Heart right ventricle (tissue), 16 donors: ENCODE data around the gene AXIN1. TPM values are rescaled to one million over a fixed set of nuclear protein-coding genes. Genes with fewer than 3 reads are reported as not detected.
"Not testable (repeated sequence)": the region's sequence is repeated elsewhere in the genome, so short reads cannot be mapped to it uniquely, and the experiment has no call there.

Source experiments
- ATAC-seq, 8 donors: fragments of 200-7000 bp; cut with Tn5 transposase; one replicate each; pipeline ENCODE4 v1.9.1; 2020; ENCODE audit warnings: mild to moderate bottlenecking in 8 of 8, moderate library complexity in 8 of 8, moderate number of reproducible peaks in 1 of 8
- DNase-seq, 2 donors: peaks; one replicate each; pipeline ENCODE4 v3.0.0-alpha.2; 2020
- H3K27ac ChIP-seq, 10 donors: fragments of 200-600 bp; sonication (generic) in 2 of 10; one replicate each; pipeline versions ENCODE4 v1.5.0 to v1.8.0; 2020 to 2022; ENCODE audit warnings: mild to moderate bottlenecking in 3 of 10
- H3K27me3 ChIP-seq, 7 donors: fragments of 200-600 bp; one replicate each; pipeline ENCODE4 v1.8.0; 2021 to 2022; ENCODE audit warnings: mild to moderate bottlenecking in 2 of 7
- H3K36me3 ChIP-seq, 9 donors: fragments of 200-600 bp; sonication (generic) in 1 of 9; one replicate each; pipeline versions ENCODE4 v1.5.0 to v1.8.0; 2020 to 2022; ENCODE audit warnings: mild to moderate bottlenecking in 2 of 9
- H3K4me1 ChIP-seq, 9 donors: fragments of 200-600 bp; sonication (generic) in 1 of 9; one replicate each; pipeline versions ENCODE4 v1.5.0 to v1.8.0; 2020 to 2022; ENCODE audit warnings: mild to moderate bottlenecking in 4 of 9
- H3K4me3 ChIP-seq, 10 donors: fragments of 200-600 bp; sonication (generic) in 2 of 10; one replicate each; pipeline versions ENCODE4 v1.5.0 to v1.8.0; 2020 to 2022; ENCODE audit warnings: mild to moderate bottlenecking in 7 of 10, moderate library complexity in 2 of 10
- H3K9me3 ChIP-seq, 11 donors: fragments of 200-600 bp in 10 of 11; sonication (generic) in 2 of 11; one replicate each; pipeline versions ENCODE4 v1.5.0 to v1.8.0; 2013 to 2022; ENCODE audit warnings: mild to moderate bottlenecking in 2 of 11, control low read depth in 1 of 11, moderate library complexity in 1 of 11
- CTCF ChIP-seq, 9 donors: fragments of 200-600 bp; sonication (generic) in 2 of 9; IDR thresholded peaks; one replicate each; pipeline versions ENCODE4 v1.5.0 to v1.8.0; 2021 to 2022; ENCODE audit warnings: antibody characterized with exemption in 9 of 9, mild to moderate bottlenecking in 5 of 9, moderate library complexity in 1 of 9
- WGBS, 2 donors: extraction: QIAGEN DNeasy Blood & Tissue Kit; methylation state at CpG; one replicate each; pipeline ENCODE4 v1.1.7; 2013; ENCODE audit warnings: inconsistent platforms in 1 of 2; 5-methylcytosine and 5-hydroxymethylcytosine counted together
- intact Hi-C, 10 donors: fragments of 100-400 bp; cut with DNase I; formaldehyde crosslinking; loops; one replicate each; pipeline versions ENCODE4 v1.11.1 to v1.14.2; 2022
- polyA plus RNA-seq, 2 donors: library from polyadenylated mRNA; stranded (reverse); fragments of 200-250 nt; gene quantifications; one replicate each; pipeline ENCODE4 v1.2.3, GENCODE V29; 2013
- total RNA-seq, 10 donors: library from RNA; stranded (reverse); fragmentation: NEBNext Ultra II Directional in 3 of 10; extraction: Animal tissue kit (Norgen Biotek cat#: 25700) in 3 of 10; gene quantifications; one replicate each; pipeline versions ENCODE4 v1.2.1 to v1.2.4, GENCODE V29; 2021 to 2023
- donor health status: Arrhythmogenic right ventricular cardiomyopathy.
- donor health status: ischemic (EF 13 %, LVEDD 7.1; RV severe dilation, severe dysfunction).
- donor health status: healthy with polysubstance abuse.
- donor health status: DM: no; HTN: yes; CAD: no.
- donor health status: DM: no; HTN: no; CAD: no.
- donor health status: ischemic (EF 25% LVEDD 6.9; RV normal size, moderate dysfunction).
- donor health status: ischemic (EF 25% LVEDD 5.7; RV mildly dilated, moderate dysfunction).
- donor health status: healthy.
- donor health status: DM: yes; HTN: yes; CAD: no.
- donor health status: Ischemic cardiomyopathy.
- donor health status: ischemic (EF 35%, LVEDD 5.7; RV mildly dilated, moderate dysfunction).
- donor health status: nonischemic (EF 11% LVEDD 7.7; RV severe dilation, severe dysfunction).
- donor health status: DM: yes; HTN: yes; CAD: no.
- donor health status: PGD.
- donor health status: ischemic (EF 29% LVEDD 5.4; RV normal size, mild dysfunction).
- donor health status: nonischemic (EF 23%, LVEDD 6.1; RV moderate dilation, normal function).

AXIN1 gene
- total and polyA plus RNA-seq, 12 donors = 7.7 to 16.1 (median 9.5) TPM

- ATAC-seq = no peak
- Histone ChIP-seq H3K9me3 (no peaks in the 10 kb centered on the region), H3K36me3 (peaks cover 0 to 64% (median 0%) of the 10 kb centered on the region in 9 donors), H3K27me3 (no peaks in the 10 kb centered on the region), H3K27ac (no peak overlapping the region), H3K4me1 (peaks cover 5 to 39% (median 11%) of the 10 kb centered on the region in 9 donors), H3K4me3 (no peak overlapping the region)
- intact Hi-C loops = no loop called here
- DNase-seq = no peak
- WGBS, 2 donors = 96 to 98% methylated on average over 6 of the region's 6 CpGs
- no peak for TF ChIP-seq CTCF (IDR thresholded peaks at IDR 0.05)
These were observed 5.3 kb downstream of the AXIN1 start for GRCh38 chr16:347203-347602.

DNA sequence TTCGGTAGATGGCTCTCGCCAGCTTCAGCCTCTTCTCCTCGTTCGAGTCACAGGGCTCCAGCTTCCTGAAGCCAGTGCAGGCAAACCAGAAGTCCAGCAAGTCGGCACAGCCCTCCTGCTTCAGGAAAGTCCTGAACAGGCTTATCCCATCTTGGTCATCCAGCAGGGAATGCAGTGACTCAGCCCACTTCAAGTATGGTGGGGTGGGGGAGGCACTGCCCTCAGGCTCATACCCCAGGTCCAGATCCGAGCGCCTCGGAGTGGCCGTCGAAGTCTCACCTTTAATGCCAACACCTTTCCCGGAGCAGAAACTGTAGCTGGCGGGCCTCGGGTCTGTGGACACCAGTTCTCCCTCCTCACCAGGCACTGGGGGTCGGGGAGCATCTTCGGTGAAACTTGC lies 5.9 kb downstream of the AXIN1 start:
- no peak for TF ChIP-seq CTCF (IDR thresholded peaks at IDR 0.05)
- Histone ChIP-seq H3K4me3 (no peak overlapping the region), H3K27me3 (no peaks in the 10 kb centered on the region), H3K27ac (no peak overlapping the region), H3K36me3 (peaks cover 0 to 68% (median 0%) of the 10 kb centered on the region in 9 donors), H3K4me1 (peaks cover 4 to 37% (median 9%) of the 10 kb centered on the region in 9 donors), H3K9me3 (no peaks in the 10 kb centered on the region)
- intact Hi-C loops = no loop called here
- DNase-seq = no peak
- ATAC-seq = peak in 2 of 8 donors; percentile 22 to 23
- WGBS, 2 donors = 83 to 85% methylated on average over 15 of the region's 15 CpGs

GRCh38 chr16:345772-346171 lies 6.8 kb downstream of the AXIN1 start:
- Histone ChIP-seq H3K4me1 (peaks cover 0 to 32% (median 3%) of the 10 kb centered on the region in 9 donors), H3K4me3 (no peak overlapping the region), H3K27ac (no peak overlapping the region), H3K36me3 (peaks cover 0 to 66% (median 0%) of the 10 kb centered on the region in 9 donors), H3K9me3 (no peaks in the 10 kb centered on the region), H3K27me3 (no peaks in the 10 kb centered on the region)
- DNase-seq = no peak
- intact Hi-C loops = no loop called here
- TF ChIP-seq CTCF (IDR thresholded peaks at IDR 0.05) = no peak
- 94% methylated on average over 11 of the region's 11 CpGs for WGBS, 2 donors
- no peak for ATAC-seq

GRCh38 chr16:342455-343213 lies 9.9 kb downstream of the AXIN1 start:
- peaks cover 0 to 44% (median 0%) of the 10 kb centered on the region in 9 donors for H3K4me1 ChIP-seq
- H3K4me3 ChIP-seq = no peak overlapping the region
- intact Hi-C loops = no loop called here
- DNase-seq (no peak), ATAC-seq (no peak)
- H3K36me3 ChIP-seq = peaks cover 0 to 54% (median 0%) of the 10 kb centered on the region in 9 donors
- no peaks in the 10 kb centered on the region for H3K27me3 ChIP-seq
- no peaks in the 10 kb centered on the region for H3K9me3 ChIP-seq
- 91 to 93% methylated on average over 18 of the region's 18 CpGs for WGBS, 2 donors
- TF ChIP-seq CTCF (IDR thresholded peaks at IDR 0.05) = no peak
- H3K27ac ChIP-seq = no peak overlapping the region

GRCh38 chr16:341974-342336 lies 10.6 kb downstream of the AXIN1 start:
- H3K4me3 ChIP-seq, intact Hi-C loops, H3K27me3 ChIP-seq, ATAC-seq, DNase-seq, H3K9me3 ChIP-seq, H3K27ac ChIP-seq: not testable (repeated sequence)
- 87% methylated on average over 12 to 13 of the region's 13 CpGs for WGBS, 2 donors
- H3K4me1 ChIP-seq = peaks cover 0 to 43% (median 0%) of the 10 kb centered on the region in 9 donors
- H3K36me3 ChIP-seq = peaks cover 0 to 47% (median 0%) of the 10 kb centered on the region in 9 donors

DNA sequence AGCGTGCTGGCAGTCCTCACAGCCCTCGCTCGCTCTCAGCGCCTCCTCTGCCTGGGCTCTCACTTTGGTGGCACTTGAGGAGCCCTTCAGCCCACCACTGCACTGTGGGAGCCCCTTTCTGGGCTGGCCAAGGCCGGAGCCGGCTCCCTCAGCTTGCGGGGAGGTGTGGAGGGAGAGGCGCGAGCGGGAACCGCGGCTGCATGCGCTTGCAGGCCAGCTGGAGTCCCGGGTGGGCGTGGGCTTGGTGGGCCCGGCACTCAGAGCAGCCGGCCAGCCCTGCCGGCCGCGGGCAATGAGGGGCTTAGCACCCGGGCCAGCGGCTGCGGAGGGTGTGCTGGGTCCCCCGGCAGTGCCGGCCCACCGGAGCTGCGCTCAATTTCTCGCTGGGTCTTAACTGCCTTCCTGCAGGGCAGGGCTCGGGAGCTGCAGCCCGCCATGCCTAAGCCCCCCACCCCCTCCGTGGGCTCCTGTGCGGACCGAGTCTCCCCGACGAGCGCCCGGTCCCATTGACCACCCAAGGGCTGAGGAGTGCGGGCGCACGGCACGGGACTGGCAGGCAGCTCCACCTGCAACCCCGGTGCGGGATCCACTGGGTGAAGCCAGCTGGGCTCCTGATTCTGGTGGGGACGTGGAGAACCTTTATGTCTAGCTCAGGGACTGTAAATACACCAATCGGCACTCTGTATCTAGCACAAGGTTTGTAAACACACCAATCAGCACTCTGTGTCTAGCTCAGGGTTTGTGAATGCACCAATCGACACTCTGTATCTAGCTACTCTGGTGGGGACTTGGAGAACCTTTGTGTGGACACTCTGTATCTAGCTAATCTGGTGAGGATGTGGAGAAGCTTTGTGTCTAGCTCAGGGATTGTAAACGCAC lies 11.2 kb downstream of the AXIN1 start:
- peaks cover 0 to 41% (median 0%) of the 10 kb centered on the region in 9 donors for H3K36me3 ChIP-seq
- H3K4me1 ChIP-seq = peaks cover 0 to 44% (median under 1%) of the 10 kb centered on the region in 9 donors
- H3K9me3 ChIP-seq, DNase-seq, H3K27ac ChIP-seq, H3K27me3 ChIP-seq, intact Hi-C loops, H3K4me3 ChIP-seq, ATAC-seq: not testable (repeated sequence)
- WGBS, 2 donors = 96 to 98% methylated on average over 42 to 46 of the region's 47 CpGs
